SH-SY5Y (cell line): ENCODE results near the gene HMHB1.

ENCODE experiments used
- GATA2 ChIP-seq: IDR thresholded peaks from 2 replicates; pipeline ENCODE4 v1.6.1; 2011; ENCODE audit warnings: mild to moderate bottlenecking, low read depth, low read length
- GATA3 ChIP-seq: IDR thresholded peaks from 2 replicates; pipeline ENCODE4 v1.6.1; 2011; ENCODE audit warnings: low read depth, mild to moderate bottlenecking, low read length, moderate library complexity

DNA sequence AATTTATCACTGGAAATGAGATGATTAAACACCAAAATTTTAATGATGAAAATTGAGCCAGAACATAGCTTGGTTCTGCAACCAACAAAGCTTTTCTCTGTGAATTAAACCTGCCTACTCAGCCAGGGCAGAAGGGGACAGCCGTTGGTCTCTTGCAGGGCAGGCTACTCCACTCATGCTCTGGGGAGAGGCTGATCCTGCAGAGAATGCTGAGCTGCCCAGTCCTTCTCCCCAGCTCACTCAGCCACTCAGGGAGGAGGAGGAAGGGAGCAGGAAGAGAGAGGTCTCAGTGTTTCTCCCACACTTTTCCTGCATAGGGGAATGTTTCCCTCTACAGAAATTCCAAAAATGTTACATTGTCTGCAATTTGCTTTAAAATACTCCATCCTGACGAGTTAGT, 40.4 kb upstream of the HMHB1 start:
- TF ChIP-seq GATA2 (no peak), GATA3 (no peak)
